GM19467 (cell line): Measurements from ENCODE around the gene LIFR.
A peak's percentile ranks its signal among the peaks of the same experiment; 100 is the strongest.

Experiments
- ATAC-seq: cut with Tn5 transposase; IDR thresholded peaks from one replicate; pipeline ENCODE4 v1.9.1; 2021; ENCODE audit warnings: mild to moderate bottlenecking, moderate library complexity; ENCODE audit not compliant: unreplicated experiment

Gene LIFR

DNA sequence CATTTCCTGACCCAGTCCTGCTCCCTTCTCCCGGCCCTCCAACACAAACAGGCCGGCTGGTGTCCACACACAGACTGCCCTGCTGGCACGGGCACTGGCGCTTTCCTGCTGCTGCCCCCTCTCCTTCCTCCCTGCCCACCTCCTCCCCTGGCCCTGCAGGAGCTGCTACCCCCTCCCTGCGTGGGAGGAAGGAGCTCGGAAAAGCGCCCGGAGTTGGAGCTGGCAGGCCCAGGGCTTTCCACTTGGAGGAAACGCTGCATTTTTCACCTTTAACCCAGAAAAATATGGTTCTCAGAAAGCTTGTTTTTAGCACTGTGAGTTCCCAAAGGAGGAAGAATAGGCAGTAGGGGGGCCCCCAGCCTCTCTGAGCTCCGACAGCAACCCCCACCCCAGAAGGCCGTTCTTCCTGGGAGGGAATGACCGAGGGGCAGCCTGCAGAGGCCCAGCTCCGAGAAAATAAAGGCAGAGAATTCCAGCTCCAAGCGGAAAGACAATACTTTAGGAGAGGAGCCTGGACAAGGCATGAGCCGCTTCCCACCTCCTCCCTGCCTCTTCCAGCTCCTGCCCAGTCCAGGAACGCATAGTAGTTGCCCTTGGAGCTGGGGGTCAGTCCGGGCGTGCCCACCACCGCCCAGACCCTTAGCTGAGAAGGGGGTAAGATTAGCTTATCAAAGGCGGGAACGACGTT, 88.9 kb downstream of the LIFR start:
- no peak for ATAC-seq

DNA sequence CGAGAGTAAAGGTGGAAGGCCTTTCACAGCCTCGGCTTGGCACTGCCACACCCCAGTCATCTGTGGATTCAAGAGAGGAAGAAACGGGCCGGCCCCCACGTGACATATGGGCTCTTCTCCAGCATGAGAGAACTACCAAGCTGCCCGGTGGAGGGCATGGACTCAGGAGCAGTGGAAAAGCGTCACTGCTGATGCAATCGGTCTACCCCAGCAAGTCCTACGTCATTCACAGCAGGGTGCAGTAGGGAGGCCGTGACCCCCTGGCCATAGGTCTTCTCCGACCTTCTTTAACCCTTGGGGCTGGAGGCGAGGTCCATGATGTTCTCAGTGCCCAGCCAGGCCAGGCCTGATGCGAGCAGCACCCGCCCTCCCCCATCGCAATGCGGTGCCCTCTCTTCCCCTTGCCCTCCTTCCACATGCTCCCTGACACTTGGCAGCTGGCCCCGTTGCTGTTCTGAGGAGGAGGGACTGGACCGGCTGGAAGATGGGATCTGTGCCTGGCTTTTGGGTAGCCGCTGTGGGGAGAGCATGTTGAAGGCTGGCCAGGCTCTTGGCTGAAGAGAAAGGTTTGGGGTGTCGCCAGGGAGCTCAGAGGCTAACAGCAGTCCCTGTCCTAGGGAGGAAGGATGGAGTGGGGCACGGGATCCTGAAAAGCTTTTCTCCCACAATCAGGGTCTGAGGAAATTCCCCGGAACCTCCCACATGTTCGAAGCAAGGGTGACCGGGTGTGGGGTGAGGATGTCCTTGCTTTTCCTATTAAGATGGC, 89.8 kb downstream of the LIFR start:
- ATAC-seq, result no peak

DNA sequence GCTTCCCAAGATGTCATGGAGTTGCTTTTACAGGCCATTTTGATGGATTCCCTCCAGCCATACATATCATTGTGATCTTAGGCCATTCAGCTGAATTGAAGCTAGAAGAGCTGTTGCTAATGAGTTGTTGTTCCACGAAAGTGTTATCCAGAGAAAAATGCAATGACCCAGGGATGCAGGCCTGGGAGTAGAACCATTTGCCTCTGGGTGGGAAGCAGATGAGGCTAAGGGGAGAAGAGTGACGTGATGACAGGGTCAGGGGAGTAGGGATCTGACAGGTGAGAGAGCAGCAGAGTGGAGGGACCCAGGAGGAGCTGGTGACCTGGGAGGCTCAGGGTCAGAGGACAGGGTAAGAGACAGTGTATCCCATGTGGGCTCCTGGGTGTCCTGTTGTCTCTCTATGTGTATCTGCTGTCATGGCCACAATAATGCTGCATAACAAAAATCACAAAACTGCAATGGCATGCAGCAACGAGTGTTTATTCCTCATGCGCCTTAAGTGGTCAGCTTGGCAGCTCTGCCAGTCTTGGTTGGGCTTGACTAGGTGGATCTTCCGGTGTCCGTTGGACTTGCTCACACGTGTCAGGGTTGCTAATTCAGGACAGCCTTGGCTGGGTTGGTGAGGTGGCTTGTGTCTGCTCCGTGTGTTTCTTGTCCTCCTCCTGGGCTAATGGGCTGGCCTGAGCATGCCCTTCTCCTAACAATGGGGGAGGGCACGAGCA, 90.6 kb downstream of the LIFR start:
- no peak for ATAC-seq

DNA sequence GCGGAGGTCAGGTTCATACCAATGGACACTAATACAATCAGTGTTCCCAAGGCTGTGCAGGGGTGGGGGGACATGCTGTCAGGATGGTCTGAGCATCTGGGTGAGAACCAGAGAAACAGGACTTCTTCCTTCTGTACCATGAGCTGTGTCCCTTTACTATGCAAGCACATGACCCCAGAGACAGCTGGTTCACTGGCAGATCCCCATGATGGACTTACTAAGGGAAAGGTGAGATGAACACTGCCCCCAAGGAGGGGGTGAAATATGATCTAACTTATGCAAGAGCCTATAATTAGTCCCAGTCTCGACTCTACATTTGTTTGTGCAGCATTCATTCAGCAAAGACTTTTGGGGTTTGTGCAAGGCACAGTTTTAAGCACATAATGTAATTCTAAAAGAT, 91.4 kb downstream of the LIFR start:
- no peak for ATAC-seq

DNA sequence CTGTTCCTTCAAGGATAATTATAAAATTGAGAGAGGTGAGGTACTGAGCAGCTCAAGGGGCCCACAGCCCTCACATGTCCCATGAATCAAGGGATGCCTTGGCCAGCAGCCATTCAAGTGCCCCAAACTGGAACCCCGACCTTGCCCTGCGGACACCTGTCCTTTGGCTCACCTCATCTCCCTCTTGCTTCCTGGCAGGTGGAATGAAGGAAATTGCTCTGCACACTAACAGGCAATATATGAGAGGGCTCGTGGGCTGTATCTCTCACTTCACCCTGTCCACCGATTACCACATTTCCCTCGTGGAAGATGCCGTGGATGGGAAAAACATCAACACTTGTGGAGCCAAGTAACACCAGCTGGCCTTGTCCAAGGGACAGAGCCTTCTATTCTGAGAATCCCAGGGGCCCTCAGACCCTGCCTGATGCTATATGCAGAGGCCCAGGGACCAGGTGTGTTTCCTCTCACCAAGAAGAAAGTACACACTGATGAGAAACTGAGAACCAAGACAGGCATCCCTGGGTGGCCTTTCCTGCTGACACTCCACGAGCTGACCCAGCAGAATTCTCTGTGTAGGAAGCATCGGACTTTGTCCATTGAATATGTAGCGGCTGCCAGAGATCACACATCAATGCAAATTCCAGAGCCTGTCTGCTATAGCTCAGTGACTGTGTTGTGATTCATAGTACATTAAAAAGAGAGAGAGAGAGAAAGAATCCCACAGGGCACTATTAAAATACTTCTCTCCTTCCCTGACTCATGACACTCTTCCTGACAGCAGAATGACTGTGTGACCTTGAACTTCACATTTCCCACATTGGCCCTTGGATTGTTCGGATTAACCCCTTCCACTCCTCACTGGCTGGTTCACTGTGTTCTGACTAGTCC, 92.6 kb downstream of the LIFR start:
- no peak for ATAC-seq

DNA sequence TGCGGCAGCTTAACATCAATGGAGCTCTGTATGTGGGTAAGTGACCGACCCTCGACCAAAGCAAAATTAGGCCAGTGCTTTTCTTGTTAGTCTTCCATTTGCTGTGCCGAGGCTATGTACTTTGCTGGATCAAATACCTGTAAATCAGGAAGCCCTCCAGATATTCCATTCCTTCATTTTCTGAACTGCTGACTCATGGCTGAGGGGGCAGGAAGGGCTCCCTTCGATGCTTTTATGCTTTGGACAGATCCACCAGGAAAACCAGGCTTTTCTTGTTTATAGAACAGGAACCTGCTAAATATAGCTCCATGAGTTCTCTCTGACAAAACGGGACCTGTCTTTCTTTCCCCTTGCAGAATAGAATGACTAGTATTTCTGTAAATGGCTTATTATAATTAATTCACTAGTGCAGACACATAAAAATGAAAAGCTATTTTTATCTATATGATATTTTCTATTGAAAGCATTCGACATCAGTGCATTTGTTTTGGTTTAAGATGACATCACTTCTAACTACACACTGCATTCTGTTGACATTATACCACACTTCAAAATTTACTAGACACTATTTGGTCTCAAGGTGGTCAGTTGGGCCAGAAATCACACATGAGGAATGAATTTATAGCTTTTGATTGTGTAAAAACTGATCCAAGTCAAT, 93.3 kb downstream of the LIFR start:
- ATAC-seq, result no peak

DNA sequence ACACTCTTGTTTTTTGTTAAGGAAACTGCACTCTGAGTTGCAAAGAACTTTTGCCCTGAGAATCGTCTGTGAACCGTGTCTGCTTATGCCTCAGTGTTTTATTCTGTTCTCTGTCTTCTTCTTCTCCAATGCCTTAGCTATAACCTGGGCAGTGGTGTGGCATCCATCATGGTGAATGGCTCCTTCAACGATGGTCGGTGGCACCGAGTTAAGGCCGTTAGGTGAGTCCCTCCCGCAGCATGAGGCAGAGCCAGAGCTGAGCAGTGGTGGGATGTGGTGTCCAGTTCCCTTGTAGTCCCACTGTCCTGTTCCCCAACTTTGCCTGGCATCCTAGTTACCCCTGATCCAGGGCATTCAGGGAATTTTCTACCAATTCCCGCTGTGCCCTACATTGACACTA, 98.3 kb downstream of the LIFR start:
- ATAC-seq, result no peak

DNA sequence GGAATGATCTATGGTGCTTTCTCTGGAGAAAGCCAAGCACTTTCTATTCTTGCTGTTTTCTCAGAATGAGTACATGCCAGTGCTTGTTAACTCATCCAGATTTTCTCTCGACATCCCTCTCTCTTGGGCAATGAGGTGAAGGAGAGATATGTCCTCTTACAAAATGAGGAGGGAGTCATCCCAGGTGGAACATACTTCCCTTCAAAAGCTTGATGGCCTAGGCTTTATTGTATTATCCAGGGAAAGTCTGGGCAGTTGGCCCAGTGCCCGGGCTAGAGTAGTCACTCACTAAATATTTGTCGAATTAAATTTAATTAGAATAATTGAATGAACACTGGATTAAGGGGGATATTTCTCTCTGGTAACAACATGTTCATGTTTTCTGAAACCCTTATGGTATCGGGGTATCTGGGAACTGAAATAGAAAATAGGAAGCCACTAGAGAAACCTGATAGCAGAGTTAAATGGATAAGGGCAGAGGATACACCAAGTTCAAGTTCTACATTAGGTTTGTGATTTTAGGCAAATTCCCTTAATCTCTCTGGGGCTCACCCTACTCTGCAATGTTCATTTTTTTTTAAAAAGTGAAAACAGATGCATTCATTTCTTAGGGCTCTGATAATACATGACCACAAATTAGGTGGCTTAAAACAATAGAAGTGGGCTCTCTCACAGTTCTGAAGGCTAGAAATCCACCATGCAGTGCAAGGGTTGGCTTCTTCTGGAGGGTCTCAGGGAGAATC, 99.6 kb downstream of the LIFR start:
- ATAC-seq, result no peak

DNA sequence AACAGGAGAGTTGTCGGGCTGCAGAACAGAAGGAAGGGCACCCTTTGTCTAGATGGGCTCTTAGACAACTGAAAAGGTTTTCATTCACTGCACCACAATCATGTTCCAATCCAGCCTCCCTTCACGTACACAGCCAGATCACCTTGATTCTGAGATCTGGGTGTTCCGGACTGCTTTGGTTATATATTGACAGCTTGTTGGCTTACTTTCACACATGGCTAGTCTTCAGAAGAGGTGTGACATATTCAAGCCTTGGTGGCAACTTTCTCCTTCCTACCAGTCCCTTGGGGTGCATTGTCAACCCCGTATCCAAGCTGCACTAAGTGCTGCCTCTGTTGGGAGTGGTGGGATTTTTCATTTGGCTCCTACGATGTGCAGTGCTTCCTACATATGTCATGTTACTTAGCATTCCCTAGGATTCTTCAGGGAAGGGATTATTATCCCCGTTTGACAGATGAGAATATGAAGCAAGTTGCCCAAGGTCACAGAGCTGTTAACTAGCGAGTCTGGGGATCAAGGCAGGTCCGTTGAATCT, 100.6 kb downstream of the LIFR start:
- peak; percentile 54 for ATAC-seq

DNA sequence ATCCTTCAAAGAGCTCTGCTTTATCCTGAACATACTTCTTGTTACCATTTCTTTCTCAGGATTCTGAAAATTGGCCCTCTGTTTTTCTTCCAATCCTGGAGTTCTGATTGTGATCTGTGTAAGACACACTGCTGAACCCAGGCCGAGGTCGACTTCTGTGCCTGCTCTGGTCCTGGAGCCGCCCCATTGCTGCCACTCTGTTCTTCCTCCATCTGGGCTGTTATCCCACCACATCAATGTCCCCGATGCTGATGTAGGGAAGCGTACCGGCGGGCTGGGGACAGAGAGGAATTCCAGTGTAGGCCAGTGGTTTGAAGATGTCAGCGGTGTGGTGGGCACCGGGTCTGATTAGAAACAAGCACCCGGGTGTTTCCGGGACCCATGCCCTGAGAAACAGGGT, 102.5 kb downstream of the LIFR start:
- ATAC-seq, result no peak

DNA sequence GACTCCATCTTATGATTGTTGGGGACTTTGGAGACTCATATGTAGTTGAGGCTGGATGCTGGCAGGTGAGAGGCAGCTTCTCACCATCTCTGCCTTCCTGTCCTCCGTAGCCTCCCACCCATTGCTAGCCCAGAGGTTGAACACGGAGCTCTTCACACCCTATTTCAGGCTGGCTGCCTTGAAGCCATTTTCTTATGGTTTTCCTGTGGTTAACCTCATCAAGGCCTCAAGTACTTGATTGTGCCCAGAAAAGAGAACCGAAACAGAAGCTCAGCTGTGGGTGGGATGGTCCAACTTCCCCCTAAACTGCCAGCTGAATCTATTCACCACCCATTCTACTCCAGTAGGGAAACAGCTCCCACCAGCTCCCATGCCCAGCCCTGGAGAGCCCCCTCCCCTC, 102.9 kb downstream of the LIFR start:
- peak; percentile 98 for ATAC-seq

DNA sequence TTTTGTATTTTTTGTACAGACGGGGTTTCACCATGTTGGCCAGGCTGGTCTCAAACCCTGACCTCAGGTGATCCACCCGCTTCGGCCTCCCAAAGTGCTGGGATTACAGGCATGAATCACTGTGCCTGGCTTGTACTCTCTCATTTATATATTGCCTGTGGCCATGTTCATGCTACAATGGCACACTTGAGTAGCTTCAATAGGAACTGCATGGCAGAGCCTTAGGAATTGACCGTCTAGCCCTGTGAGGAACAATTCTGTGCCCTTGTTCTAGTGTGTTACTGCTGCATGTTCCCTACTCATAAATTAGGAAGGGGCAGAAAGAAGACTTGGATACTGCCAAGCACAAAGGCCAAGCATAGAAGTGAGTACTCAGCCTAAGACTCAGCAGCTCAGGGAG, 104.2 kb downstream of the LIFR start:
- no peak for ATAC-seq

DNA sequence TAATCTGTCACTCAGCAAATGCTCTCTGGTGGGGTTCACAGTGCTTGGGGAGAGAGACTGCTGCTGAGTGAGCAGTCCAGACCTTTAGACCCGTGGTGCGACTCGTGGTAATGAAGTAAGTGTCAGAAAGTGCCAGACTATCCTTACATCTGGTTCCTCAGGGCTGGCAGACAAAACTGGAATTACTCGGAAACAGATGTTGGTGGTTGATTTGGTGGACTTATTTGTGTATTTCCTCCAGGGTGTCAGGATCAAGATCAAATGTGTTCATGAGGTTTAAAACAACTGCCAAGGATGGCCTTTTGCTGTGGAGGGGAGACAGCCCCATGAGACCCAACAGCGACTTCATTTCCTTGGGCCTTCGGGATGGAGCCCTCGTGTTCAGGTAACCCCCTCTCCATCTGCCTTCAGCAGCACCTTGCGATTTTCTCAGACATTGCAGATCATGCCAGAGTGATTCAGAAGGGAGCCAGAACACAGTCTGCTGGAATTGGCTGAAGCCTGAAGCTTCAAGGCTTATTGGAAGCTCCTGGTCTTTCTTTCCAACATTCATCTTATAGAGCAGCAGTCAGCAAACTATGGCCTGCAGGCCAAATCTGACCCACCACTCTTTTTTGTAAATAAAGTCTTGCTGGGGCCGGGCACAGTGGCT, 105.2 kb downstream of the LIFR start:
- no peak for ATAC-seq

DNA sequence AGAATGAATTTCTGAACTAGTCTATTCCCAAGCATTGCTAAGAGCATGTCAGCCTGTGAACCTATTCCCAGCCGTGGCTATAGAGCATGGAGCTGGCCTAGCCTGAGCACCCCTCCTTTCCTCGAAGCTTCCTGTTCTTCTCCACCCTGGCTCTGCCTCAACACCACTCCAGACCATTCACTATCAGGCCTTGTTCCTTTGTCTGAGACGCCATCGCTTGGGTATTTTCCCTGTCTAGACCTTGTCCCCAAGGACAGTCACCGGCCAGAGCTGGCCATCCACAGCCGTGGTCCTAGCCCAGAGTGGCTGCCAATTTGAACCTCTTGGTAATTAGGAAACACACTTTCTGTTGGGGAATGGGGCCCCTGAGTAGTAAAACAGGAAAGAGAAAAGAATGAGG, 105.8 kb downstream of the LIFR start:
- no peak for ATAC-seq

DNA sequence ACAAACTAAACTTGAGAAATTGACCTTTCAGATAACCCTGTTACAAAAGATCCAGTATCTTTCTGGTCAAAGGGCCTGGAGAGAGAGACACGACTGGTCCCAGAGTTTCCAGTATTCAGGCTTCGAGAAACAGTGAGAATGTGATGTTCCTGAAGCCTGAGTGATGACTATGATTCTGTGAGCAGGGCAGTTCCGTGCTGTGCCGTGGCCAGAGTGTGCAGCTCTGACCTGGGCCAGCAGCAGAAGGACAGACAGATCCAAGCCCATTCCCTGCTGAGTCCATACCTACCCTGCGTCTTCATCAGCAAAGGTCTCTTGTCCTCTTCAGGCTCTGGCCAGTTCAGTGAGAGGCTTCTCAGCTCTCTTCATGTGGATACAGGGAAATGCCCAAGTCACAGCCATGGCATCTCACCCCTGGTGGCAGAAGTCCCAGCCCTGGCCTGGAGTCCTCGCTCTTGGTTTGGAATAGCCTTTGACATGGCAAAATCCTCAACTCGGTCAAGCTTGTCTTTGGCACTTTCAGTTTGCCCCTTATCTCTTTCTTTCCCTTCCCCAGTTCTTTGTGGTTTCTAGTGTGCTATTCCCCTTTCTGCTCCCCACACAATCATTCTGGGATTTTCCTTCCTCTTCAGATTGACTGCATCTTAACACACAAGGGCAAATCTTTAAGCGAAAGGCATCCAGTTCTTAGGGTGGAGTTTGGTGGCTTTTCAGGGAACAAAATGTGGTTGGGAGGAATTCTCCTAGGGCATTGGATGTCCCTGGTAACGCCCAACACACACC, 107.7 kb downstream of the LIFR start:
- ATAC-seq, result no peak

DNA sequence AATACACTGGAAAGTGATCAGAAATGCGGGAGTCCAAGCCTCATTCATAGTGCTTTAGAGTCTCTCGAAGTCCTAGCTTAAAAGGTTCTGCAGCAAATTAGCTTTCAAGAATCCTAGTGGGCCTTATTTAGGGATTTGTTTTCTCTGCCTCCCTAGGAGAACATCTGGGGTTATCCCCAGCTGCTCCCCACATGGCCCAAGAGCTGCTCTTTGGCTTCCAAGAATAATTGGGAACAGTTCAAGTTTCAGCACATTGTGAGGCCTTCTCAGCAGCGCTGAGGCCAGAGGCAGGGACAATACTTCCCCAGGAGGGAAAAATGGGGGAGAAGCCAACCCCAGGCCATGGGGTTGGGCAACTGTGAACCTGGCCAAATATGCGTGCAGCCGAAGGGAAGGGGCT, 108.7 kb downstream of the LIFR start:
- no peak for ATAC-seq

DNA sequence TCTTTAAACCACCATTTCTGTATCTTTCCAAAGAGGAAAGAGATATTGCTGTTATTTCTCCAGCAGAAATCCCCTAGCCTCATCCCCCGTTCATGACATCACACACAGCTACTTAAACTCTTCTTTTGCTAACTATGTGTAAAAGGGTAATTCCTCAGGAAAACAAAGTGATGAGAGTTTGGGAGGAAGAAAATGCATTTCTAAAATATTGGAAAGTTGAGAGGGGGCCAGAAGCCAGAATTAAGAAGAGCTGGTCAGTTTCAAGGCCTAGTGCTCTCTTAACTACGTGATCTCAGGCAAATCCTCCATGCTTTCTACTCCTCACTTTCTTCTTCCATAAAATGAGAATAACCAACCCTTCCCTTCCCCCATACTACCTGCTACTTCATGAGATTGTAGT, 109.4 kb downstream of the LIFR start:
- no peak for ATAC-seq

DNA sequence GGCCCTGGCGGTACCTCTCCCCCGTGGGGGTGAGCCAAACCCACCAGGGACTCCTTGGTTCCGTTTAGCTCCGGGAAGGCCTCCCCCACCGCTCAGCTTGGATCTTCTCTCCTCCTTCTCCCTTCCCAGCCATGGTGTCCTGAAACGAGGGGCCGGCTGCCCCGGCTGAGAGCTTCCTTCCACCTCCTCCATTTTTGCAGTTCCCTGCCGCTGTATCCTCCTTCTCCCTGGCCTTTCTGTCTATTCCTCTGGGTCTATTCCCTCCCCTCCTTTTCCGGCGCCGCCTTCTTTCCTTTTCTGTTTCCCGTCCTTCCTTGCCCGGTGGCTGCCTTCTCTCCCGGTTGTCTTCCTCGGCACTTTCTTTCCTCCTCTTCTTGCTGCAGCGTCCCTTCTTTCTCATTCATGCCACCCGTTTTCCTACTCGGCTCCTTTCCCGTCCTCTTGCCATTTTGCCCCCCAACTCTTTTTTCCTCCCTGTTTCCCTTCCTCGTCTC, 110.4 kb downstream of the LIFR start:
- ATAC-seq, result no peak
